NCI-H2107 treated with DMSO at 0.1 percent for 48 hours (cell line): ENCODE measurements around the gene RNF207.

Experiments
- DNase-seq: peaks from one replicate; lab custom pipeline; 2025; ENCODE audit not compliant: unreplicated experiment; lab: John Stamatoyannopoulos, UW

RNF207 gene

GRCh38 chr1:6174621-6175410, 31.1 kb upstream of the RNF207 start:
- DNase-seq: no peak

- no peak for DNase-seq
These were observed 30.5 kb upstream of the RNF207 start for GRCh38 chr1:6175411-6175828.

- no peak for DNase-seq
These were observed 29.1 kb upstream of the RNF207 start for GRCh38 chr1:6176779-6177178.

GRCh38 chr1:6177681-6178380, 28.1 kb upstream of the RNF207 start:
- no peak for DNase-seq

GRCh38 chr1:6178751-6179563, 27.0 kb upstream of the RNF207 start:
- no peak for DNase-seq

GRCh38 chr1:6179564-6180175, 26.2 kb upstream of the RNF207 start:
- DNase-seq: no peak

- no peak for DNase-seq
These were observed 25.6 kb upstream of the RNF207 start, which contains the start of gene CHD5 for GRCh38 chr1:6180268-6180706. Gene CHD5 (minus strand): TSS chr1:6180321. CDS start chr1:6180023, 298 bp downstream.

- no peak for DNase-seq
These were observed 25.1 kb upstream of the RNF207 start for GRCh38 chr1:6180707-6181311.

GRCh38 chr1:6181347-6181770, 24.6 kb upstream of the RNF207 start:
- DNase-seq: no peak

- DNase-seq: no peak
These were observed 22.4 kb upstream of the RNF207 start for GRCh38 chr1:6183520-6183989.

- DNase-seq: no peak
These were observed 21.7 kb upstream of the RNF207 start for GRCh38 chr1:6184083-6184783.

- DNase-seq: no peak
These were observed 20.8 kb upstream of the RNF207 start for GRCh38 chr1:6185151-6185550.

- no peak for DNase-seq
These were observed 20.1 kb upstream of the RNF207 start for GRCh38 chr1:6185635-6186382.

GRCh38 chr1:6188466-6188865, 17.5 kb upstream of the RNF207 start:
- no peak for DNase-seq

- no peak for DNase-seq
These were observed 14.0 kb upstream of the RNF207 start for GRCh38 chr1:6191968-6192367.

GRCh38 chr1:6197746-6198427, 8.0 kb upstream of the RNF207 start:
- DNase-seq: no peak

- no peak for DNase-seq
These were observed 7.1 kb upstream of the RNF207 start for GRCh38 chr1:6198646-6199297.
